NCI-H510A (cell line): Measurements from ENCODE around the gene L1CAM.
"Not testable (repeated sequence)": the region's sequence is repeated elsewhere in the genome, so short reads cannot be mapped to it uniquely, and the experiment has no call there.

Source experiments
- DNase-seq: peaks from one replicate; lab custom pipeline; 2025; lab: John Stamatoyannopoulos, UW

Gene L1CAM

GRCh38 chrX:153828308-153828707, 57.7 kb downstream of the L1CAM start:
- DNase-seq: no peak

- DNase-seq: no peak
These were observed 58.1 kb downstream of the L1CAM start for GRCh38 chrX:153827903-153828302.

- no peak for DNase-seq
These were observed 59.0 kb downstream of the L1CAM start for GRCh38 chrX:153827016-153827415.

GRCh38 chrX:153825042-153825441, 60.9 kb downstream of the L1CAM start:
- no peak for DNase-seq

GRCh38 chrX:153824348-153824747, 61.6 kb downstream of the L1CAM start:
- no peak for DNase-seq

GRCh38 chrX:153821066-153821465, 64.9 kb downstream of the L1CAM start:
- DNase-seq: no peak

- DNase-seq: no peak
These were observed 65.4 kb downstream of the L1CAM start for GRCh38 chrX:153820601-153821000.

GRCh38 chrX:153819384-153820040, 66.5 kb downstream of the L1CAM start:
- DNase-seq: no peak

- no peak for DNase-seq
These were observed 67.2 kb downstream of the L1CAM start for GRCh38 chrX:153818571-153819383.

GRCh38 chrX:153818064-153818463, 67.9 kb downstream of the L1CAM start:
- DNase-seq: not testable (repeated sequence)

- DNase-seq: no peak
These were observed 68.9 kb downstream of the L1CAM start for GRCh38 chrX:153816831-153817690.

- DNase-seq: no peak
These were observed 71.2 kb downstream of the L1CAM start for GRCh38 chrX:153814591-153815315.

GRCh38 chrX:153813161-153813560, 72.8 kb downstream of the L1CAM start:
- DNase-seq: no peak

- DNase-seq: no peak
These were observed 73.8 kb downstream of the L1CAM start for GRCh38 chrX:153812220-153812619.
